Neural progenitor cell (in vitro differentiated cells): Measurements from ENCODE around the gene CCDC6. TPM values are rescaled to one million over a fixed set of nuclear protein-coding genes. Genes with fewer than 3 reads are reported as not detected.

ENCODE experiments used
- DNase-seq: peaks from one replicate; pipeline ENCODE4 v3.0.0-alpha.2; 2016; ENCODE audit warnings: low spot score
- H2AFZ ChIP-seq: fragments of 200-600 bp; sonication (generic); replicated peaks from 2 replicates; pipeline ENCODE4 v1.6.1; 2016; ENCODE audit warnings: antibody characterized with exemption
- H3F3A ChIP-seq: fragments of 200-600 bp; sonication (generic); 2 replicates; pipeline ENCODE4 v1.6.1; 2016; ENCODE audit warnings: antibody characterized with exemption, low read depth
- H3K27ac ChIP-seq: fragments of 200-600 bp; sonication (generic); 2 replicates; pipeline ENCODE4 v1.5.1; 2016; ENCODE audit warnings: mild to moderate bottlenecking
- H3K27me3 ChIP-seq: fragments of 200-600 bp; sonication (generic); 2 replicates; pipeline ENCODE4 v1.6.1; 2016; ENCODE audit warnings: mild to moderate bottlenecking, moderate library complexity
- H3K36me3 ChIP-seq: fragments of 200-600 bp; sonication (generic); 2 replicates; pipeline ENCODE4 v1.5.1; 2016
- H3K4me1 ChIP-seq: fragments of 200-600 bp; sonication (generic); 2 replicates; pipeline ENCODE4 v1.6.1; 2016; ENCODE audit warnings: mixed run types
- H3K4me2 ChIP-seq: fragments of 200-600 bp; sonication (generic); 2 replicates; pipeline ENCODE4 v1.6.1; 2016
- H3K4me3 ChIP-seq: fragments of 200-600 bp; sonication (generic); 2 replicates; pipeline ENCODE4 v1.5.1; 2016
- H3K79me2 ChIP-seq: fragments of 200-600 bp; sonication (generic); 2 replicates; pipeline ENCODE4 v1.6.1; 2016; ENCODE audit warnings: low read depth
- H3K9ac ChIP-seq: fragments of 200-600 bp; sonication (generic); 2 replicates; pipeline ENCODE4 v1.6.1; 2016
- H3K9me3 ChIP-seq: fragments of 200-600 bp; sonication (generic); 2 replicates; pipeline ENCODE4 v1.5.1; 2016; ENCODE audit warnings: low read depth
- H4K20me1 ChIP-seq: fragments of 200-600 bp; sonication (generic); 2 replicates; pipeline ENCODE4 v1.6.1; 2016; ENCODE audit warnings: low read depth
- H3K27ac Mint-ChIP-seq: 3 replicates; pipeline ENCODE4 v1.8.0; 2021; ENCODE audit warnings: mixed read lengths
- H3K27me3 Mint-ChIP-seq: 2 replicates; pipeline ENCODE4 v1.8.0; 2022; ENCODE audit warnings: low read depth, mild to moderate bottlenecking, inconsistent platforms, moderate library complexity, mixed read lengths; ENCODE audit not compliant: insufficient read depth
- H3K36me3 Mint-ChIP-seq: 3 replicates; pipeline ENCODE4 v1.8.0; 2021; ENCODE audit warnings: mixed read lengths
- H3K4me1 Mint-ChIP-seq: 3 replicates; pipeline ENCODE4 v1.8.0; 2021; ENCODE audit warnings: mixed read lengths
- H3K4me3 Mint-ChIP-seq: 3 replicates; pipeline ENCODE4 v1.8.0; 2021; ENCODE audit warnings: mild to moderate bottlenecking, moderate library complexity, mixed read lengths
- H3K9me3 Mint-ChIP-seq: 3 replicates; pipeline ENCODE4 v1.8.0; 2020; ENCODE audit warnings: mixed read lengths
- EZH2 ChIP-seq: fragments of 200-600 bp; sonication (generic); IDR thresholded peaks from 2 replicates; pipeline ENCODE4 v1.6.1; 2017; ENCODE audit warnings: antibody characterized with exemption, mild to moderate bottlenecking, moderate library complexity
- EZH2phosphoT487 ChIP-seq: fragments of 200-600 bp; sonication (generic); IDR thresholded peaks from 2 replicates; pipeline ENCODE4 v1.6.1; 2017; ENCODE audit warnings: antibody characterized with exemption
- total RNA-seq: library from RNA; depleted of rRNA; stranded (reverse); fragments of >200 nt; gene quantifications from 2 replicates; pipeline ENCODE4 v1.2.3, GENCODE V29; 2015; ENCODE audit warnings: low replicate concordance
- TF ChIP-seq, protein P1 (sequence below): fragments of 200-600 bp; sonication (generic); IDR thresholded peaks from 2 replicates; pipeline ENCODE4 v1.5.1; 2017; ENCODE audit warnings: antibody characterized with exemption, mild to moderate bottlenecking

Gene CCDC6
- total RNA-seq, 1 donor from 2014 or later = 29.4 TPM

GRCh38 chr10:59926086-59926485 lies 19.7 kb upstream of the CCDC6 start:
- Mint-ChIP-seq H3K27me3 (peaks cover 3% of the 10 kb centered on the region), H3K36me3 (peaks cover 2% of the 10 kb centered on the region), H3K4me3 (no peak overlapping the region), H3K4me1 (no peaks in the 10 kb centered on the region), H3K27ac (no peak overlapping the region), H3K9me3 (peaks cover 17% of the 10 kb centered on the region)
- no peak overlapping the region for H3K4me3 ChIP-seq
- H3K9me3 ChIP-seq = peaks cover 7% of the 10 kb centered on the region
- no peaks in the 10 kb centered on the region for H3F3A ChIP-seq
- H3K27ac ChIP-seq = no peak overlapping the region
- H3K79me2 ChIP-seq = no peaks in the 10 kb centered on the region
- H3K9ac ChIP-seq = no peak overlapping the region
- H2AFZ ChIP-seq = no peak overlapping the region
- H3K4me1 ChIP-seq = no peaks in the 10 kb centered on the region
- H4K20me1 ChIP-seq = no peaks in the 10 kb centered on the region
- DNase-seq = no peak
- no peaks in the 10 kb centered on the region for H3K27me3 ChIP-seq
- H3K4me2 ChIP-seq = no peak overlapping the region
- TF ChIP-seq EZH2 = no peak
- TF ChIP-seq EZH2phosphoT487 = no peak
- TF ChIP-seq, protein P1, sequence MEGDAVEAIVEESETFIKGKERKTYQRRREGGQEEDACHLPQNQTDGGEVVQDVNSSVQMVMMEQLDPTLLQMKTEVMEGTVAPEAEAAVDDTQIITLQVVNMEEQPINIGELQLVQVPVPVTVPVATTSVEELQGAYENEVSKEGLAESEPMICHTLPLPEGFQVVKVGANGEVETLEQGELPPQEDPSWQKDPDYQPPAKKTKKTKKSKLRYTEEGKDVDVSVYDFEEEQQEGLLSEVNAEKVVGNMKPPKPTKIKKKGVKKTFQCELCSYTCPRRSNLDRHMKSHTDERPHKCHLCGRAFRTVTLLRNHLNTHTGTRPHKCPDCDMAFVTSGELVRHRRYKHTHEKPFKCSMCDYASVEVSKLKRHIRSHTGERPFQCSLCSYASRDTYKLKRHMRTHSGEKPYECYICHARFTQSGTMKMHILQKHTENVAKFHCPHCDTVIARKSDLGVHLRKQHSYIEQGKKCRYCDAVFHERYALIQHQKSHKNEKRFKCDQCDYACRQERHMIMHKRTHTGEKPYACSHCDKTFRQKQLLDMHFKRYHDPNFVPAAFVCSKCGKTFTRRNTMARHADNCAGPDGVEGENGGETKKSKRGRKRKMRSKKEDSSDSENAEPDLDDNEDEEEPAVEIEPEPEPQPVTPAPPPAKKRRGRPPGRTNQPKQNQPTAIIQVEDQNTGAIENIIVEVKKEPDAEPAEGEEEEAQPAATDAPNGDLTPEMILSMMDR = no peak
- no peaks in the 10 kb centered on the region for H3K36me3 ChIP-seq

DNA sequence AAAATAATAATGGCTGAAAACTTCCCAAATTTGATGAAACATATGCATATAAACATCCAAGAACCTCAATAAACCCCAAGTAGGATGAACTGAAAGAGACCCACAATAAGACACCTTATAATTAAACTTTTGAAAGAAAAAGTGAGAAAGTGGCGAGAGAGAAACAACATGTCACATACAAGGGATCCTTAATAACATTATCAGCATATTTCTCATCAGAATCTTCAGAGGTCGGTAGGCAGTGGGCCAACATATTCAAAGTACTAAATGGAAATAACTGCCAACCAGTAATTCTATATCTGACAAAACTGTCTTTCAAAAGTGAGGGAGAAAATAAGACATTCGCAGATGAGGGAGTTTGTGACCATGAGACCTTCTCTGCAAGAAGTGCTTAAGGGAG lies 16.6 kb upstream of the CCDC6 start:
- Histone ChIP-seq H3K4me1 (no peaks in the 10 kb centered on the region), H3K79me2 (no peaks in the 10 kb centered on the region), H3K27me3 (no peaks in the 10 kb centered on the region), H4K20me1 (no peaks in the 10 kb centered on the region), H2AFZ (no peak overlapping the region), H3K9me3 (peaks cover 6% of the 10 kb centered on the region), H3K9ac (no peak overlapping the region), H3K4me3 (no peak overlapping the region), H3K36me3 (no peaks in the 10 kb centered on the region), H3K27ac (no peak overlapping the region), H3K4me2 (no peak overlapping the region), H3F3A (no peaks in the 10 kb centered on the region)
- Mint-ChIP-seq H3K9me3 (peaks cover 17% of the 10 kb centered on the region), H3K36me3 (peaks cover 2% of the 10 kb centered on the region), H3K27me3 (peaks cover 4% of the 10 kb centered on the region), H3K4me1 (no peaks in the 10 kb centered on the region), H3K27ac (no peak overlapping the region), H3K4me3 (no peak overlapping the region)
- no peak for DNase-seq
- TF ChIP-seq, protein P1 = no peak
- TF ChIP-seq EZH2phosphoT487 = no peak
- TF ChIP-seq EZH2 = no peak

- Mint-ChIP-seq H3K4me1 (no peaks in the 10 kb centered on the region), H3K27ac (no peak overlapping the region), H3K4me3 (no peak overlapping the region), H3K9me3 (peaks cover 18% of the 10 kb centered on the region), H3K27me3 (peaks cover 5% of the 10 kb centered on the region), H3K36me3 (peaks cover under 1% of the 10 kb centered on the region)
- no peak overlapping the region for H3K9ac ChIP-seq
- H3K79me2 ChIP-seq = no peaks in the 10 kb centered on the region
- no peaks in the 10 kb centered on the region for H3K36me3 ChIP-seq
- H2AFZ ChIP-seq = no peak overlapping the region
- TF ChIP-seq EZH2phosphoT487 (no peak), EZH2 (no peak)
- TF ChIP-seq, protein P1 = no peak
- no peaks in the 10 kb centered on the region for H3K9me3 ChIP-seq
- no peaks in the 10 kb centered on the region for H3K27me3 ChIP-seq
- H3K4me3 ChIP-seq = no peak overlapping the region
- no peaks in the 10 kb centered on the region for H3K4me1 ChIP-seq
- no peak for DNase-seq
- H3F3A ChIP-seq = no peaks in the 10 kb centered on the region
- H4K20me1 ChIP-seq = no peaks in the 10 kb centered on the region
- H3K4me2 ChIP-seq = no peak overlapping the region
- H3K27ac ChIP-seq = no peak overlapping the region
Measured at GRCh38 chr10:59917922-59918321, 11.6 kb upstream of the CCDC6 start.
